Right hindlimb (tissue), 1 donor: Measurements from ENCODE around the gene AGAP9.

Experiments used
- DNase-seq: peaks from one replicate; pipeline ENCODE4 v3.0.0-alpha.2; 2018

The AGAP9 gene

GRCh38 chr10:47456794-47457527, 66.5 kb downstream of the AGAP9 start:
- peak; percentile 12 for DNase-seq

- peak; percentile 12 for DNase-seq
Measured at GRCh38 chr10:47456079-47456785, 67.2 kb downstream of the AGAP9 start.

- DNase-seq, result peak; percentile 9
Measured at GRCh38 chr10:47455350-47456078, 67.9 kb downstream of the AGAP9 start.

- peak; percentile 3 for DNase-seq
Measured at GRCh38 chr10:47454780-47455058, 68.7 kb downstream of the AGAP9 start.

GRCh38 chr10:47454008-47454779, 69.2 kb downstream of the AGAP9 start:
- peak; percentile 12 for DNase-seq

- peak; percentile 7 for DNase-seq
Measured at GRCh38 chr10:47453141-47454007, 70.1 kb downstream of the AGAP9 start.

GRCh38 chr10:47452495-47453140, 70.8 kb downstream of the AGAP9 start:
- peak; percentile 24 for DNase-seq

- DNase-seq, result no peak
Measured at GRCh38 chr10:47451998-47452494, 71.4 kb downstream of the AGAP9 start.
